Colon (tissue), 2 donors: ENCODE results near the gene SLC5A11.
"Not testable (repeated sequence)": the region's sequence is repeated elsewhere in the genome, so short reads cannot be mapped to it uniquely, and the experiment has no call there.

Experiments
- FAIRE-seq: peaks from 2 replicates; lab custom pipeline; 2012; peaks lifted over from hg19 to GRCh38; lab: Jason Lieb, UNC
- donor health status: control.
- donor health status: control.

SLC5A11 gene

DNA sequence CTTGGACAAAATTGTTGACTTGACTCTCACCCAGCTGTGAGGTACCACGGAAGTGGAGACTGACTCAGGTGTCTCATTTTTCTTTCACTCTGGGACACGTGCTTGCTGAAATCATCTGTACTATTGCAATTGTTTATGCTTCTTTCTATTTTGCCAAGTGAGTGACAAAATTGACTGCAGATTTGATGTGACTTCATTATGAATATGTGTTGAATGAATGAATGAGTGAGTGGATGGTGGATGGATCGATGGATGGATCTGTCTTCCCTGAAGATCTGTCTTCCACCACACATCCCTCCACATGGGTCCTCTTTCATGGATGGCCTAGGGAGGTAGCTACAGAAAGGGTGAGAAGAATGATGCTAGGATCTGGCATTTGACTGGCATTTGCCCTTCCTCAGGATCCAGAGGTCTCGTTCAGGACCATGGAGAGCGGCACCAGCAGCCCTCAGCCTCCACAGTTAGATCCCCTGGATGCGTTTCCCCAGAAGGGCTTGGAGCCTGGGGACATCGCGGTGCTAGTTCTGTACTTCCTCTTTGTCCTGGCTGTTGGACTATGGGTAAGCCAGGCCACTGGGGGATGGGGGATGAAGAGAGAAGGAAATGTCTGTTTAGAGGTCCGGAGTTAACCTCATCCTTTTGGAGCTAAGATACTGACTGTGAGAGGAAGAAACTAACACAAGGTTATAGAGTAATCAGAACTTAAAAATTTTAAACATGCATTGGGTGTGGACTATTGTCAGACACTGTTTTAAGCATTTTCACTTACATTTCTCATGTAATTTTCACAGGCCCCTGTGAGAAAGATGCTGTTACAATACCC lies 12.7 kb downstream of the SLC5A11 start:
- no peak for FAIRE-seq

DNA sequence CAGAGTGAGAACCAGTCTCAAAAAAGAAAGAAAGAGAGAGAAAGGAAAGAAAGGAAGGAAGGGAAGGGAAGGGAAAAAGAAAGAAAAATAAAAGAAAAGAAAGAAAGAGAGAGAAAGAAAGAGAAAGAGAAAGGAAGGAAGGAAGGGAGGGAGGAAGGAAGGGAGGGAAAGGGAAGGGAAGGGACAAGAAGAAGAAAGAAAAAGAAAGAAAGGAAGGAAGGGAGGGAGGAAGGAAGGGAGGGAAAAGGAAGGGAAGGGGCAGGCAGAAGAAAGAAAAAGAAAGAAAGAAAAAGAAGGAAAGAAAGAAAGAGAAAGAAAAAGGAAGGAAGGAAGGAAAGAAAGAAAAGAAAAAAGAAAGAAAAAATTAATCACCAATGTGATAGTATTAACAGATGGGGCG lies 15.7 kb downstream of the SLC5A11 start:
- FAIRE-seq, result no peak

DNA sequence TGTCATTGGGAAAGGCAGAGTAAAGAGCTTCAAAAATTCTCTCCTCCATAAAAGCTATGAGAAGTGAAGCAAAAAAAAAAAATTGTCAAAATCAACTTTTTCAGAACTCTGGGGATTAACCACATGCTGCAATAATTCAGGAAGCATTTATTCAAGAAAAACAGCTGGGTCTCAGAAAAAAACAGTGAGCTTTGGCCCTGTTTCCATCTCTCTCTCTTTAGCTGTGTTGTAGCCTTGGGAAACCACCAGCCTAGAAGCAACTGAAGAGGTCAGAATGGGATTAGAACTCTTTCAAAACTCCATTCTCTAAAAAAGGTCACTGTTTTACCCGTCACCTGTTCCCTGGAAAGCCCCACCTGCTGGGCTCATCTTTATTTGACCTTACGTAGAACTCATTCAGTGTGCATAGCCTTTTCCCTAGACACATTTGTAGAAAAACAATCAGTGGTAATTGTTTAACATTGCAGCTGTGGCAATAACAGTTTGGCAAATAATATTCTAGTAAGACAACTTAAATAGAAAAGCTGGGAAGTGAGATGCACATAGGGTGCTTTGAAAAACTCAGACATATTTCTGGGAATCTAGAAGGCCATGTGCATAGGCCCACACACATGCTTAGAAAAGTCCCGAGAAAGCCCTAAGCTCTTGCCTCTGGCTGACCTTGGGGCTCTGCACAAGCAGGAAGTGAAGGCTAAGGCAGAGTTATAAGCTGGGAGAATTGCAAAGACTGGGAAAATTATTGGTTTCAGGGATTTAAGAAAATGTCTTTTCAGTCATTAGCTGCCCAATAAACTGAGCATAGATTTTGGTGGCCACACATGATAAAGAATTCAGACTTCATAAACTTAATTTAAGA lies 18.0 kb downstream of the SLC5A11 start:
- FAIRE-seq, result no peak

DNA sequence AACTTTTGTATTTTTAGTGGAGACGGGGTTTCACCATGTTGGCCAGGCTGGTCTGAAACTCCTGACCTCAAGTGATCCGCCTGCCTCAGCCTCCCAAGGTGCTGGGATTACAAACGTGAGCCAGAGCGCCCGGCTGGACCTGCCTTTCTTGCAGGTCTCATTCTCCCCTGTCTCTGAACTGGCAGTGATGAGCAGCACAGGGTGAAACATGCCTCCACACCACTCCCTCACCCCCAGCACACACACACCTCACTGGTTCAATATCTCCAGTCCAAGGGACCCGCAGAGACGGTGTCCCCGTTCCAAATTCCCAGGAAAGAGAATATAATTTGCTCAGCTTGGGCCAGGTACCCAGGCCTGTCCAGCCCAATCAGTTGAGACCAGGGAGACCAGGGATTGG lies 23.3 kb downstream of the SLC5A11 start:
- FAIRE-seq, result no peak

DNA sequence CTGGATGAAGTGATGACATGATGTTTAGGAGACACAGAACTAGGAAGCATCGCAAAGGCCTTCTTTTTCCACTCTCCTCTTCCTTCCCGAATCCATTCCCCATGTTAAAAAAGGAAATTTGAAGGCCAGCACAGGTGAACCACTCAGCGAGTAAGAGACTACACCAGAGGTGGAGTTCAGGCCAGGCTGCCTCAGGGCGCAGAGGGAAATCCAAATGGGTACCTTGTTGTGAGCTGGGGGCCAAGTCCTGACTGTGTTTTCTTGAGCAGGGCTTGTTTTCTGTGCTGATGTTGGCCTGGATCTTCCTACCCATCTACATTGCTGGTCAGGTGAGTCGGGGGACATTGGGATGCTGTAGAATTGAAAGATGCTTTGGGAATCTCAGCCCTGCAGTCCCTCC lies 26.1 kb downstream of the SLC5A11 start:
- FAIRE-seq, result no peak

DNA sequence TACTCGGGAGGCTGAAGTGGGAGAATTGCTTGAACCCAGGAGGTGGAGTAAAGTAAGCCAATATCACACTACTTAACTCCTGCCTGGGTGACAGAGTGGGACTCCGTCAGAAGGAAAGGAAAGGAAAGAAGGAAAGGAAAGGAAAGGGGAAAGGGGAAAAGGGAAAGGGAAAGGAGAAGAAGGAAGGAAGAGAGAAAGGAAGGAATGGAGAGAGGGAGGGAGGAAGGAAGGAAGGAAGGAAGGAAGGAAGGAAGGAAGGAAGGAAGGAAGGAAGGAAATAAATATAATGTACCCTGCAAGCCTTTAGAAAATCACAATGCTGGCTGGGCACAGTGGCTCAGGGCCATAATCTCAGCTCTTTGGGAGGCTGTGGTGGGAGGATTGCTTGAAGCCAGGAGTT lies 27.3 kb downstream of the SLC5A11 start:
- no peak for FAIRE-seq

DNA sequence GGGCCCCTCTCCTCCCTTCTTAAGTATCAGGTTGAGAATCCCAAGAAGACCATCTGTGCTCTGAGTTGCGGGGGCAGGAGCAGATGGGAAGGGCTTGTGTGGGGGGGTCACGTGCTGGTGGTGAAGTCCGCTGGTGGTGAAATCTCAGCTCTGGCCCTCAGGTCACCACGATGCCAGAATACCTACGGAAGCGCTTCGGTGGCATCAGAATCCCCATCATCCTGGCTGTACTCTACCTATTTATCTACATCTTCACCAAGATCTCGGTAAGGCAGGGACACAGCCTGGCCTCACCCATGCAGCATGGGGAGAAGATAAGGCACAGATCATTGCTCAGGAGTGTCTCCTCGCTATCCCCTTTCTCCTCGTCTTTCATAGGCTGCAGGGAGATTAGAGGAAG lies 29.7 kb downstream of the SLC5A11 start:
- no peak for FAIRE-seq

DNA sequence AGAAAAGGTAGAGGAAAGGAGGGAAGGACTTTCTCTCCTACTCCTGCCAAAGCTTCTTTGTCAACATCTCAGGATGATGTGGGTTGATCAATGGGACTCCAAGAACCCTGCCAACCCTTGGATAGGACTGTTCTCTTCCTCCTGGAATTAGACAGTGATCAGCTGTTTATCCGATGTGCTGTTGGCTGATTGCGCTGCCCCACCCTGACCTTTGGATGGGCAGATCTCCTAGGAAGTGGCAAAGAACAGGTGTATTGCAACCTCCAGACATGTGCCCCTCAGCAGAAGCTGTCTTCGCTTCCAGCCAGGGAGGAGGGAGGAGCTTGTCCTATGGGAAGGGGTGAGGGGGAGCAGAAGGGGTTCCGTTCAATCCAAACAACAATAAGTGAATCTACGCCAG lies 30.5 kb downstream of the SLC5A11 start:
- no peak for FAIRE-seq

DNA sequence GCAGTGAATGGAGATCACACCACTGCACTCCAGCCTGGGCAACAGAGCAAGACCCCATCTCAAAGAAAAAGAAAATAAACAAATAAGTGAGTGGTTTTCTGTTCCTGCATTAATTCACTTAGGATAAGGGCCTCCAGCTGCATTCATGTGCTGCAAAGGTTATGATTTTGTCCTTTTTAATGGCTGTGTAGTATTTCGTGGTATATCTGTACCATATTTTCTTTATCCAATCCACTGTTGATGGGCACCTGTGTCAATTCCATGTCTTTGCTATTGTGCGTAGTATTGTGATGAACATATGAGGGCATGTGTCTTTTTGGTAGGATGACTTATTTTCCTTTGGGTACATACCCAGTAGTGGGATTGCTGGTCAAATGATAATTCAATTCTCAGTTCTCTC lies 33.9 kb downstream of the SLC5A11 start:
- no peak for FAIRE-seq

DNA sequence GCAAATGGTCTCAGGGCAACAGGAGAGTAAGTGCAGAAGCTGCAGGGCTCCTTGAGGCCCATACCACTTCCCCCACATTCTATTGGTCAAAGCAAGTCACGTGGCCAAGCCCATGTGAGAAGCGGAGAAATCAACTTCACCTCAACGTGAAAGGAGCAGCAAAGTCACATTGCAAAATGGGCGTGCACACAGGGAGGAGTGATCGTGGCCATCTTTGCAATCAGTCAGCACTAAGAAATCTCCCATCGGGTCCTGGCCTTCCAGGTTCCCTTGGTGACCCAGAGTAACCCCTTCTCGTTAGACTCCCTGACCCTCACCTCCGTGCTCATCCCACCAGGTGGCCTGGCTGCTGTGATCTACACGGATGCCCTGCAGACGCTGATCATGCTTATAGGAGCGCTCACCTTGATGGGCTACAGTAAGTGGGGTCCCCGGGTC lies 38.0 kb downstream of the SLC5A11 start:
- no peak for FAIRE-seq

DNA sequence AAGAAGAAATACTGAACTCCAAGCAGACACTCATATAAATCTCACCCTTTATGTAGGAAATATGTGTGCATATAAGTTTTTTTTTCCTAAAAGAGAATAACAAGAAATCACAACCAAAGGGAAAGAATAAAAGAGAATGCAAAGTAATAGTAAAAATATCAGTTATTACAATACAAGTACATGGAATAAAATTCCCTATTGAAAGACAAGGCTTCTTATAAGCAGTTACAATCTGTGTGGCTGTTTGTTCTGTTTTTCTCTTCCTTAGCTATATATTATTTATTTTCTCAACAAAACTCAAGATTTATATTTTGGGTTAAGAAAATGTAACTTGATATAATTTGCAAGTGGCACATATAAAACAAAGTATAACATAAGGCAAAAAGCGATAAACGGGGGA lies 41.7 kb downstream of the SLC5A11 start:
- FAIRE-seq, result no peak

DNA sequence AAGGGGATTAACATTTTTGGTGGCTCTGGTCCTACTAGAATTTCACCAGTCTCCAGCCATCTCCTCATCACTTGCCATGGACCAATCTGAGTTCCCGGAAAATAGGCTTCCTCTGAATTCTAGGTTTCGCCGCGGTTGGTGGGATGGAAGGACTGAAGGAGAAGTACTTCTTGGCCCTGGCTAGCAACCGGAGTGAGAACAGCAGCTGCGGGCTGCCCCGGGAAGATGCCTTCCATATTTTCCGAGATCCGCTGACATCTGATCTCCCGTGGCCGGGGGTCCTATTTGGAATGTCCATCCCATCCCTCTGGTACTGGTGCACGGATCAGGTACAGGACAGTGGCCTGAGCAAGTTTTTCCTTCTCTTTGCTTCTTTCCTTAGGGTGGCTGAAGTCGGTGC lies 45.0 kb downstream of the SLC5A11 start:
- FAIRE-seq, result no peak

DNA sequence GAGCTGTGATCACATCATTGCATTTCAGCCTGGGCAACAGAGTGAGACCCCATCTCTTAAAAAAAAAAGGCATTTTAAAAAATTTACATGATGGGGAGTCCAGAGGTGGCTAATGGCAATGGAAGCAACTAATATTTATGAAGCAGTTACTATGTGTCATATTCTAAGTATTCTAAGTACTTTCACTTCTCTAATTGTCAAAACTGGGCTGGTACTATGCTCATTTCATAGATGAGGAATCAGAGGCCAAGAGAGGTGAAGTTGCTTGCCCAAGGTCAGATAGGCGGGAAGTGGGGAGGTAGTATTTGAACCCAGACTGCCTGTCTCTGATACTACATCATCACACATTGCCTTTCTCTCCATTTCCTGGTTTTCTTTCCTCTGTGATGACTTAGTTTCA lies 50.7 kb downstream of the SLC5A11 start:
- FAIRE-seq, result no peak

DNA sequence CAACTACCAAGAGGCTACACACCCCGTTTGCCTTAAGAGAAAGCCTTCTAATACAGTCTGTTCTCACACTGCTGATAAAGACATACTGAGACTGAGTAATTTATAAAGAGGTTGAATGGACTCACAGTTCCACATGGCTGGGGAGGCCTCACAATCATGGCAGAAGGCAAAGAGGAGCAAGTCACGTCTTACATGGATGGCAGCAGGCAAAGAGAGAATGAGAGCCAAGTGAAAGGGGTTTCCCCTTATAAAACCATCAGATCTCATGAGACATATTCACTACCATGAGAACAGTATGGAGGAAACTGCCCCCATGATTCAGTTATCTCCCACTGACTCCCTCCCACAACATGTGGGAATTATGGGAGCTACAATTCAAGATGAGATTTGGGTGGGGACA lies 51.8 kb downstream of the SLC5A11 start:
- not testable (repeated sequence) for FAIRE-seq

DNA sequence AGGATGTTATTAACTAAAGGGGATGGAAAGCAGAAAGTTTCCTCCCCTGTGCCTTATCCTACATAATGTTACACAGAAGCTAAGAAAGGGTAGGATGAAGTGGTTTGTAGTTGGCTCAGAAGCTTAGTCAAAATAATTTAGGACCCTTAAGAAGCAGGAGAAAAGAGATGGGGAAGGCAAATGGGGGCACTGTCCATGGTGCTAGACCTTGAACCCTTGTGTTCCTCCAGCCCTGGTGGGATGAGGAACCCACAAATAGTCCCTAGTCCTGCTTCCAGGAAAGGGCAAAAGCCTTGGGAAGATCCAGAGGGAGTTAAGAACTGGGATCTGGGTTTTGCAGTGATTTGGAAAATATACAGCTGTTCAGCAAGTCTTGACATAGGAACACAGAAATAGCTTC lies 54.5 kb downstream of the SLC5A11 start:
- no peak for FAIRE-seq

DNA sequence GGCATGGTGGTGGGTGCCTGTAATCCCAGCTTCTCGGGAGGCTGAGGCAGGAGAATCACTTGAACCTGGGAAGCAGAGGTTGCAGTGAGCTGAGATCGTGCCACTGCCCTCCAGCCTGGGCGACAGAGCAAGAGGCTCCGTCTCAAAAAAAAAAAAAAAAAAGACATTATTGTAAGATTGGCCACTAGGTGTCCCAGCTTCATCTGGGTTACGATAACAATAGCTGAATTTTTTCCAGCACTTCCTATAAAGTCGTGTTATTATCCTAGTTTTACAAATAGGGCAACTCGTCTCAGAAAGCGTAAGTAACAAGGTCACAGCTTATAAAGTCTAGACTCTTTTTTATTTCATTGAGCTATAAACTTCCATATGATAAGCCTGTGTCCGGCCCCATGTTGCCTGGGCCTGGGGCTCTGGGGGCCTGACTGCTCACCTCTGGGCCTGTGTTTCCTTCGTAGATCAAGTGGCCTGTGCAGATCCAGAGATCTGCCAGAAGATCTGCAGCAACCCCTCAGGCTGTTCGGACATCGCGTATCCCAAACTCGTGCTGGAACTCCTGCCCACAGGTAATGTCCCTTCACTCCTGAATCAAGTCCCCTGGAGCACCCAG lies 60.5 kb downstream of the SLC5A11 start:
- FAIRE-seq, result no peak

DNA sequence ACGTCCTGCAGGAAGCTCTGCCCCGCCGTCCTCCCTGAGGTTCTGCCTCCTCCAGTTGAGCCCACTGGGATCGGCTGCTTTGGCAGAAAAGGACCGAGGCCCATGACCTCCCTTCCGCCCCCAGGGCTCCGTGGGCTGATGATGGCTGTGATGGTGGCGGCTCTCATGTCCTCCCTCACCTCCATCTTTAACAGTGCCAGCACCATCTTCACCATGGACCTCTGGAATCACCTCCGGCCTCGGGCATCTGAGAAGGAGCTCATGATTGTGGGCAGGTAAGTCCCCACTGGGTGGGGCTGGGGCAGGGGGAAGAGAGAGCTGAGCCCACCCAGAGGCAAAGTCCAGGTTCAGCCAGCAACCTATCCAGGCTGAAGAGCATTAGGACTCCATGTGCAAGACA lies 61.1 kb downstream of the SLC5A11 start:
- FAIRE-seq, result no peak

DNA sequence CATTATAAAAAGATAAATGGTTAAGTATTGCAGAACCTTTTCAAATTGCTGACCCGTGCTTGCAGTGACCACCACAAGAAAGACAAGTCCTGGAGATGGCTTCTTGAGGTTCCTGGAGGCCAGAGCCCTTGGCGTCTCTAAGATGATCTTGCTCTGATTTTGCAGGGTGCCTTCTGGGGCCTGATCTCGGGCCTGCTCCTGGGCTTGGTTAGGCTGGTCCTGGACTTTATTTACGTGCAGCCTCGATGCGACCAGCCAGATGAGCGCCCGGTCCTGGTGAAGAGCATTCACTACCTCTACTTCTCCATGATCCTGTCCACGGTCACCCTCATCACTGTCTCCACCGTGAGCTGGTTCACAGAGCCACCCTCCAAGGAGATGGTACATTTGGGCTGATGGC lies 63.0 kb downstream of the SLC5A11 start:
- FAIRE-seq, result no peak

DNA sequence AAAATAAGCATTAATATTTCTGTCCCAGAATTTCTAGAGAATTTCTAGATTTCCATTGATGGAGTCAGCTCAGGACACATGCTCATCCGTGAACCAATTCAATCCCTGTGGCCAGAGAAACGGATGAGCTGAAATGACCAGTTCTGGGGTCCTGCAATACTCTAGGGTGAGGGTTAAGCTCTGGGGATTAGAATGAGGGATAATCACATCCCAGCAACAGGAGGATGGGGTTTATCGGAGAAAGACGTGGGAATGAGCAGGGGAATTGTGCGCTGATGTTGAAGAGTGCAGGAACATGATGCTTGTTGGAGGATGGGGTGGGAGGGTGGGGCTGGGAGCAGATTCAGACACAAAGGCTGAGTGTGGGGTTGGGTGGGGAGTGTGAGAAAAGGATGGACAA lies 64.1 kb downstream of the SLC5A11 start:
- FAIRE-seq, result no peak

DNA sequence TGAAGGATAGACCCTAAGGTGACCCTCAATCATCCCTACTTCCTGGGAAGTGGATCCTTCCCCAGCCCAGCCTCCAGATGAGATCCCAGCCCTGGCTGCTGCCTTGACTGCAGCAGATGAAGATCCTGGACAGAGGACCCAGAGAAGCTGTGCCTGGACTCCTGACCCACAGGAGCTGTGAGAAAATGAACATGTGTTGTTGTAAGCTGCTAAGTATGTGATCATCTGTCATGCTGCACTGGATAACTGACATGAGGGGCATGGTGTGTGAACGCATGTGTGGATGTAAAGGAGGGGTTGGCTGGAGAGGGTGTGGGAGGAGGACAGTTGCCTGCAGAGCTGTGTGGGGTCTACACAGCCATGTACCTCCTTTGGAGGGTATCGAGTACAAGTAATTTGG lies 69.3 kb downstream of the SLC5A11 start:
- no peak for FAIRE-seq

DNA sequence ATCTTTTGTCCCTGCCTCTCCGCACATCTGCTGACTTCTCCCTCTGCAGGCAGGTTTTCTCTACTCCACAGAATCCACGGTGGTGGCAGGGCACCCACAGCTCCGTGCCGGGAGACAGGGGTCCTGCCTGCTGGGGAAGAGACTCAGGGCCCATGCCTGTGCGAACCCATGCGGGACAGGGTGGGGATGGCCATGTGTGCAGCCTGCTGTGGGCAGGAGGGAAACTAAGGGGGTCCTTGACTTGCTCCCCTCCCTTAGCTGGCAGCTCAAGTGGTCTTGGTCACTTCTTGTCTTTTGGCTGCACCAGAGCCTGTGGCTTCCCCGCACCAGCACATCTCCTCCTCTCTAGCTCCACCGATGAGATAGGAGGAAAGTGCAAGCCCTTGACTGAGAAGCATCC lies 69.8 kb downstream of the SLC5A11 start:
- FAIRE-seq, result no peak

DNA sequence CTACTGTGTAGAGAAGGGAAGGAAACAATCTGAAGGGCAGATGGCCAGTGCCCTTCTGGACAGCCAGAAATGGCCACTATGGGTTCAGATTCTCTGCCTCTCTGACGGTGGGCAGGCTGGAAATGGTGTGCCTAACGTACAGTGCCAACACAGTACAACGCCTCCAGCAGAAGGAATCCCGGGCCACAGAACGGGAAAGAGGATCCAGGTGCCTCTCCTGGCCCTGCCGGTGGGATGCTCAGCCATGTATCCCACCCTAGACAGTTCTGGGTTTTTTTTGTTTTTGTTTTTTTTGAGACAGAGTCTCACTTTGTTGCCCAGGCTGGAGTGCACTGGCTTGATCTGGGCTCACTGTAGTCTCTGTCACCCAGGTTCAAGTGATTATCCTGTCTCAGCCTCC lies 71.5 kb downstream of the SLC5A11 start:
- no peak for FAIRE-seq

DNA sequence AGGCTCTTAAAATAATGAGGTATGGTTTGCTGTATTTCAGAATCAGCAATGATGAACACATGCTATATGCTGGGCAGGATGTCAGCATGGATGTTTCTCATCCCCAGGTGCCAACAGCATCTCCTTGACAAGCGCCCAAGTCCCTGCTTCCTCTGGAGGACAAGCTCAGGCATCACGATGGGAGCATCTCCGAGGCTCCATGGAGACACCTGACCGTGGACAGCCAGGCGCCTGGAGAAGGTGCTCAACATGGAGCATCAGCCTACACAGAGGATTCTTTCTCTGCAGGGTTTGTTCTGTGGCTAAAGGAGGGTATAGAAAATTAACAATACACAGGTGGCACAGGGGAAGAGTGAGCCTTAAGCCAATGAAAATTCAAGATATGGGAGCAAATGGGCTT lies 72.1 kb downstream of the SLC5A11 start:
- FAIRE-seq, result no peak
